BJ (cell line): ENCODE results near the gene SVOPL. TPM values are rescaled to one million over a fixed set of nuclear protein-coding genes. Genes with fewer than 3 reads are reported as not detected.

ENCODE experiments used
- CTCF ChIA-PET: fragments of 350-600 bp; formaldehyde crosslinking; extraction: SDS; loops from one replicate; lab custom pipeline; 2021; ENCODE audit warnings: antibody characterized with exemption, inconsistent platforms; lab: Yijun Ruan, JAX
- POLR2A ChIA-PET: fragments of 300-600 bp; sonication (Branson Sonifier 250); formaldehyde crosslinking; extraction: SDS; loops from one replicate; lab custom pipeline; 2021; ENCODE audit warnings: antibody characterized with exemption; lab: Charles Lee
- DNase-seq: peaks from one replicate; pipeline ENCODE4 v3.0.0-alpha.2; 2011; ENCODE audit warnings: low read depth
- H3K27me3 ChIP-seq: 2 replicates; pipeline ENCODE4 v1.6.0; 2011; ENCODE audit warnings: low read length; ENCODE audit not compliant: control insufficient read depth, insufficient read depth
- H3K36me3 ChIP-seq: 2 replicates; pipeline ENCODE4 v1.5.1; 2011; ENCODE audit warnings: low read length; ENCODE audit not compliant: control insufficient read depth, insufficient read depth
- H3K4me3 ChIP-seq: 2 replicates; pipeline ENCODE4 v1.5.1; 2011; ENCODE audit warnings: low read depth, mild to moderate bottlenecking, control low read depth, low read length
- polyA plus RNA-seq: library from polyadenylated mRNA; depleted of rRNA; stranded (reverse); fragments of >200 nt; gene quantifications from 2 replicates; pipeline ENCODE4 v1.2.3, GENCODE V29; 2011
- TF ChIP-seq, protein P1 (sequence below): IDR thresholded peaks from 2 replicates; pipeline ENCODE4 v1.5.1; 2011; ENCODE audit warnings: low read depth, mild to moderate bottlenecking, control low read depth, inconsistent platforms, low read length, moderate library complexity; ENCODE audit not compliant: insufficient read depth

Gene SVOPL
- polyA plus RNA-seq, 1 experiment = not detected

DNA sequence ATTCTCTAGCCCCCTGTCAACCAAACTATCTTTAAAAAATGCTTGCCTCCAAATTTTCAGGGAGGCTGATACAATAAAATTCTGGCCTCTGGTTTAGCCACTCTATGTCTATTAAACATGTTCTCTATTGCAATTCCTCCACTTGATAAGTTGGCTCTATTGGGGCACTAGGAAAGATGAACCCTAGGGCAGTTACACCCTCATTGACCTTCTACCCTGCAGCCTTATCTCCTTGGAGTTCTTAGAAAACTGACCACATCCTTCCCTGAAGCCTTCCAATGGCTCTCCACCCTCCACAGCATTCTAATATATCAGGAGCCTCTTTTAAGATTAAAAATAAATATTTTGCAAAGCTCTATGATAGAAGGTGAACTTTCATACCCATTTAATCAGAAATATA lies 30.6 kb downstream of the SVOPL start:
- TF ChIP-seq, protein P1, sequence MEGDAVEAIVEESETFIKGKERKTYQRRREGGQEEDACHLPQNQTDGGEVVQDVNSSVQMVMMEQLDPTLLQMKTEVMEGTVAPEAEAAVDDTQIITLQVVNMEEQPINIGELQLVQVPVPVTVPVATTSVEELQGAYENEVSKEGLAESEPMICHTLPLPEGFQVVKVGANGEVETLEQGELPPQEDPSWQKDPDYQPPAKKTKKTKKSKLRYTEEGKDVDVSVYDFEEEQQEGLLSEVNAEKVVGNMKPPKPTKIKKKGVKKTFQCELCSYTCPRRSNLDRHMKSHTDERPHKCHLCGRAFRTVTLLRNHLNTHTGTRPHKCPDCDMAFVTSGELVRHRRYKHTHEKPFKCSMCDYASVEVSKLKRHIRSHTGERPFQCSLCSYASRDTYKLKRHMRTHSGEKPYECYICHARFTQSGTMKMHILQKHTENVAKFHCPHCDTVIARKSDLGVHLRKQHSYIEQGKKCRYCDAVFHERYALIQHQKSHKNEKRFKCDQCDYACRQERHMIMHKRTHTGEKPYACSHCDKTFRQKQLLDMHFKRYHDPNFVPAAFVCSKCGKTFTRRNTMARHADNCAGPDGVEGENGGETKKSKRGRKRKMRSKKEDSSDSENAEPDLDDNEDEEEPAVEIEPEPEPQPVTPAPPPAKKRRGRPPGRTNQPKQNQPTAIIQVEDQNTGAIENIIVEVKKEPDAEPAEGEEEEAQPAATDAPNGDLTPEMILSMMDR = no peak
- no peaks in the 10 kb centered on the region for H3K27me3 ChIP-seq
- DNase-seq = no peak
- H3K4me3 ChIP-seq = no peak overlapping the region
- ChIA-PET CTCF (no interaction called here), POLR2A (no interaction called here)
- H3K36me3 ChIP-seq = no peaks in the 10 kb centered on the region

DNA sequence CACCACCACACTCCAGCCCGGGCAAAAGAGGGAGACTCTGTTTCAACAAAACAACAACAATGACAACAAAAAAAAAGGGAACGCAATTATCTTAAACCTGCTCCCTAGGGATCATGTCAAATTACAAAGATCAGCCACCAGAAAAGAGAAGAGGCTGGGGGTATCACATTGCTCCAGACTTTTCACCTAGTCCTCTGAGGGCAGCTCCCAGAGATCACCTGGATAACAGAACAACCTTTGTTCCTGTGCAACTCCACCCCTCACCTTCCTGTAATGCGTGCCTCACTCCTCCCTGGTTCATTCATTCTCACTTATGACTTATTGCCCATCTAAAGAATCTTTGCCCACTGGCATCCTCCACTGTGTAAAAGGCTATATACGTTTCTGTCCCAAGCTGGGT lies 31.8 kb downstream of the SVOPL start:
- ChIA-PET POLR2A (no interaction called here), CTCF (no interaction called here)
- no peak overlapping the region for H3K4me3 ChIP-seq

GRCh38 chr7:138668946-138669345 lies 32.2 kb downstream of the SVOPL start:
- no peaks in the 10 kb centered on the region for H3K27me3 ChIP-seq
- CTCF ChIA-PET = no interaction called here
- TF ChIP-seq, protein P1 = no peak

More for the DNA sequence above, 31.8 kb downstream of the SVOPL start:
- Histone ChIP-seq H3K27me3 (no peaks in the 10 kb centered on the region), H3K36me3 (no peaks in the 10 kb centered on the region)
- no peak for DNase-seq
- TF ChIP-seq, protein P1 = no peak

GRCh38 chr7:138668229-138668596 lies 32.9 kb downstream of the SVOPL start:
- POLR2A ChIA-PET = no interaction called here
- CTCF ChIA-PET = no interaction called here
- Histone ChIP-seq H3K27me3 (no peaks in the 10 kb centered on the region), H3K36me3 (no peaks in the 10 kb centered on the region), H3K4me3 (no peak overlapping the region)
- DNase-seq = no peak
- TF ChIP-seq, protein P1 = no peak

More at GRCh38 chr7:138668946-138669345, 32.2 kb downstream of the SVOPL start:
- no peak for DNase-seq
- no peak overlapping the region for H3K4me3 ChIP-seq
- POLR2A ChIA-PET = no interaction called here
- H3K36me3 ChIP-seq = no peaks in the 10 kb centered on the region

GRCh38 chr7:138667535-138668228 lies 33.5 kb downstream of the SVOPL start:
- Histone ChIP-seq H3K4me3 (no peak overlapping the region), H3K27me3 (no peaks in the 10 kb centered on the region), H3K36me3 (no peaks in the 10 kb centered on the region)
- DNase-seq = no peak
- TF ChIP-seq, protein P1 = no peak
- ChIA-PET POLR2A (no interaction called here), CTCF (interaction anchor here (2.1 kb wide), 1 partner anchor 12 kb away, joined by 4 read pairs; no protein-coding TSS in a partner anchor)
